Epidermal melanocyte (primary cell): ENCODE measurements around the gene PFAS.
"Not testable (repeated sequence)": the region's sequence is repeated elsewhere in the genome, so short reads cannot be mapped to it uniquely, and the experiment has no call there.

ENCODE experiments used
- DNase-seq: peaks from one replicate; pipeline ENCODE4 v3.0.0; 2011; ENCODE audit warnings: low spot score; ENCODE audit not compliant: insufficient read length

The PFAS gene

DNA sequence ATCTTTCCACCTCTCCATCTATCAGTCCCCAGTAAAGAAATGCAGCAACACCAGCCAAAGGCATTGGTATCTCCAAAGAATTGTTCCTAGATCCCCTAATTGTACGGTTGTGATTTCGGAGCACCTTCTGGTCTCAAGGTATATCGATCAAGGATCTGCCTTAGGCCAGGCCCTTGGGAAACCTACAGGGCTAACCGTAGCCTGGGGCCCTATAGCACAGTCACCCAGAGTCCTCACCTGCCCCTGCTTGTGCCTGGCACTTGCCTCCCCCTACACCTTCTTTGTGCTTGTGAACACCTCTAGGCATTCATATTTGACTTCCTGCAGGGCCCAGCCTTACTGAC, 21.9 kb upstream of the PFAS start:
- no peak for DNase-seq

DNA sequence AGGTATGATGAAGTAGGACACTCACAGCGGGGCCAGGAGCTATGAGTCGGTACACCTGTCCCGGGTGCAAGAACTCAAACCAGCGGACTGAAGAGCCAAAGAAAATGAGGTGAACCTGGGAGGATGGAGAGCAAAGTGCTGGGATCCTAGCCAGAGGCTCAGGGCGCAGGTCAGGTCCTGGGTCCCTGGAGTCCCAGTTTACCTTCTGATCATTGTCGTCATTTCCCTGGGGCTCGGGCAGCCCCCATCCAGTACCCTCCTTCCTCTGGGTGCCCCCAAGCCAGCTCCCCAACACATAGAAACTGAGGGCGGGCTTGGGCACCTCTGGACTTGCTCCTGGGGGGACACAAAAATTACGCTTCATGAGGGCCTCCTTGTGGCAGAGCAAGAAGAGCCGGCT, 17.4 kb upstream of the PFAS start:
- no peak for DNase-seq

DNA sequence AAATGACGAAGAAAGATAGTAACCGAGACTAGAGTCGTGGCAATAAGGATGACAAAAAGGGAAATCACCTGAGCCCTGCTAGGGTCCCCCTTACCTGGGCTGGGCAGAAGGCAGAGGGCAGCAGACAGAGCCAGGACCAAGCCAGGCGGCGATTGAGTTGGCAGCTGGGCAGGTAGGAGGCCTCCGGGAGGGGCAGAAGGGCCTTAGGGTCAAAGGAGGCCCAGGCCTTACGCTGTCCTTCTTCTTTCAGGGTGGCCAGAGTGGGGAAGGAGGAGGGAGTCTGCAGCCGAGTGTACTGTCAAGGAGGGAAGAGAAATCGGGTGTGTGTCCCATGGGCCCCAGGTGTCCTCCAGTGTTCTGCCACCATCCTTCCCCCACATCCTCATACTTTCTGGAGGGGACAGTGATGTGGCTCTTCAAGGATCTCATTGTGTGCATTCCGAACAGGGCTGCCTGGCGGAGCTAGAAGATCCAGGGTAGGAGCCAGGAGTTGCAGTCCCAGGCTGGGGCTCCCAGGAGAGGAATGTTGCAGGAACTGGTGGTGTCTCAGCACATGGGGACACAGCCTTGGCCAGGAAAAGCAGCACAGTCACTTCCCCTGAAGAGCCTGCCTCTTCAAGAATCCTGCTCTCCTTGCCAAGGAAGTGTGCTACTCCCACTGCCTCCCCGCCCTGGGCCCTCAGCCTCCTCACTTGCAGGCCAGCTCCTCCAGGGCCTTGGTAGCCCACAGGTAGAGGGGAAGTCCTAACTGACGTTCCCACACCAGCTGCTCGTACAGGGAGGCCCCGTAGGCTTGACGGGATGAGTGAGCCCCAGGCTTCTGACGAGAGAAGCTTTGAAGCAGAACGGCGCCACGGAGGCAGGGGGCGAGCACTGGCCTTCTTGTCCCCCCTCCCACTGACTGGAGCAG, 14.5 kb upstream of the PFAS start:
- no peak for DNase-seq

DNA sequence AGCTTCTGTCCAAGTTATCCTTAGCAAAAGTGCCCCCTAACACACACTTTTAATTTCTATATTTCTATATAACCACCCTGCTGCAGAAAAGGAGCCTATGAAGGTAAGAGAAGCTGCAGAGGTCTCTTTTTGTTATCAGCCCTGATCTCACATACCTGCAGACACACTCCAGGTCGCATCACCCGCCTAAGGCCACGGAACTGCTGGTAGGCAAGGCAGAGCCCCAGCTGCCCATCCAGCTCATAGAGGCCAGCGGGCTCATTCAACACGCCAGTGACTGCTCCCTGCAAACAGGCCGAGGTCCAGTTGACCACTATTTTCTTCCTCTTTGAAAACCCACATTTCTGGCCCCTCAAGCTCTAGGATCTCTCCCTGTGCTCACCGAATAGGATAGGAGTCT, 13.4 kb upstream of the PFAS start:
- no peak for DNase-seq

DNA sequence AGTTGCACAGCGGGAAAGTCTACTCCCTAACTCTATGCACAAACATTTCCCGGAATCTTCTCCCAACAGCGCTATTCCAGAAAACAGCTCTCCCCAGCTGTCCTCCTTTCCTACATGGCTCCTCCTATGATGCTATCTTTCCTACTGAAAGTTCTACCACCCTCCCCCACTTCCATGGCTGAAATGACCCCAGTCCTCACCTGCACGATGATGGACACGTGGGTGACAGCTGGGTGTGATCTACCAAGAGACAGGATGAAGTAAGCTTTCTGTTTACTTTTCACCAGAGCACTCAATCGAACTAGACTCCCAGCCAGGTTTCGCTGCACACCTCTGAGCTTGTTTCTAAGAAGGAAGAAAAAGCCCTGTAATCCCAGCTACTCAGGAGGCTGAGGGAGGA, 11.9 kb upstream of the PFAS start:
- DNase-seq = no peak

DNA sequence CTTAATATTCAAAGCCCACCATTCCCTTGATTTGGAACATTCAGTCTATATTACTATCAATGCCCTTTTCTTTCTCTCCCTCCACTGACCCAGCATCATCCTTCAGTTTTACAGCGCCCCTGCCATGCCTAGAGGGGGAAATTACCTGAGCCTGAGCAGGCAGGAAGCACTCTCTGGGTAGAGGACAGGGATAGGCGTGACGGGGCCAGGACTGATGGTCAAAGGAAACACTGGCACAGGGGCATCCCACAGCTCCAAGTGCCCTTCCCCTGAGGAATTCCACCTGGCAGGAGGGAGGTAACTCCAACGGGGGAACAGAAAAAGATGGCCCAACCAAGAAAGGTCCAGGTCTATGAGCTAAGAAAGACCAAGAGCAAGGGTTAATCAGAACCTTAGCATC, 11.2 kb upstream of the PFAS start:
- no peak for DNase-seq

DNA sequence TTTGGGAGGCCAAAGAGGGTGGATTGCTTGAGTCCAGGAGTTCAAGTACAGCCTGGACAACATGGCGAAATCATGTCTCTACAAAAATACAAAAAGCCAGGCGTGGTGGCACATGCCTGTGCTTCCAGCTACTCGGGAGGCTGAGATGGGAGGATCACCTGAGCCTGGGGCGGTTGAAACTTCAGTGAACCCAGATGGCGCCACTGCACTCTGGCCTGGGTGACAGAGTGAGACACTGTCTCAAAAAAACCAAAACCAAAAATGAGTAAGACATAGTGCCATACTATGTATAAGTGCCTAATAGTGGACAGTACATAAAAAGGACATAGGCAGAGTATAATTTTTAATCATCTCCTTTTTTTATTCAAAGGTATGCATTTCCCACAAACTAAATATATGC, 5.3 kb upstream of the PFAS start:
- DNase-seq = no peak

DNA sequence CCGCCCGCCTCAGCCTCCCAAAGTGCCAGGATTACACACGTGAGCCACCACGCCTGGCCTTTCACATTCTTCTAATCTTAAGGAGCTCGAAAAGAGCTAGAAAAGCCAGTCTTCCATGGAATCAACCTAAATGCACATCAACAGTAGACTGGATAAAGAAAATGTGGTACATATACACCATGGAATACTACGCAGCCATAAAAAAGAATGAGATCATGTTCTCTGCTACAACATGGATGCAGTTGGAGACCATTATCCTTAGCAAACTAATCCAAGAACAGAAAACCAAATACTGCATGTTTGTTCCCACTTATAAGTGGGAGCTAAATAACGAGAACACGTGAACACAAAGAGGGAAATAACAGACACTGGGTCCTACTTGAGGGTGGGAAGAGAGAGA, 4.3 kb upstream of the PFAS start:
- no peak for DNase-seq

DNA sequence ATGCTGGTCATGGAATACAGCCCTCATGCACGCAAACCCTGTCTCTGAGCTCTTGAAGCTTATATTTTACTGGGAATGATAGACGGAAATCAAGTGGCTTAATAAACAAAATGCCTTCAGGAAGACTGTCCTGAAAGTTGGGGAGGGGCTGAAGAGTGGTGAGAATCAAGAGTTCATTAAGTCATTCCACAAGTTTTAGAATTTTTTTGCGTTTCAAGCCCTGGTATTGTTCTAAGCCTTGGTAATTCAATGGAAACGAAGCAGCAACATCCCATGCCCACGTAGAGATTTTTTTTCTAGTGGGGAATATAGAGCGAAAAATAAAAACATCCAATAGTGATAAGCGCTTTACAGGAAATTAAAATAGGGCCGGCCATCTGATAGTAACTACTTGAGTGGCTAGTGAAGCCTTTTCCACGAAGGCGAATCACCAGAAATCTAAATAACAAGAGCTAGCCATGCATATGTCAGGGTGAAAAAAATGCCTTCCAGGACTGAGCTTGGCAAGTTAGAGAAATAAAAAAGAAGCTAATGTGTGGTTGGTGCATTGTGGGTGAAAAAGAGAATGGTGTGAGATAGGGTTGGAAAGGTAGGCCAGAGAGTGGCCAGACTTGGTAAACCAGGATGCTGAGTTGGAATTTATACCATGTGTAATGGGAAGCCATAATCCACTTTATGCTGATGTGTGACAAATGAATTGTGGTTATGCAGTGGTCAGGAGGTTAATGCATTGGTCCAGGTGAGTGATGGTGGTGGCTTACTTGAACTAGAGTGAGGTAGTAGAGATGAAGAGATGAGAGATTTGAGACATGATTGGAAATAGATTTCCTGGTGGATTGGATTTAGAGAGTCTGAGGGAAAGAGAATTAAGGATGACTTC, 772 bp downstream of the PFAS start:
- no peak for DNase-seq

DNA sequence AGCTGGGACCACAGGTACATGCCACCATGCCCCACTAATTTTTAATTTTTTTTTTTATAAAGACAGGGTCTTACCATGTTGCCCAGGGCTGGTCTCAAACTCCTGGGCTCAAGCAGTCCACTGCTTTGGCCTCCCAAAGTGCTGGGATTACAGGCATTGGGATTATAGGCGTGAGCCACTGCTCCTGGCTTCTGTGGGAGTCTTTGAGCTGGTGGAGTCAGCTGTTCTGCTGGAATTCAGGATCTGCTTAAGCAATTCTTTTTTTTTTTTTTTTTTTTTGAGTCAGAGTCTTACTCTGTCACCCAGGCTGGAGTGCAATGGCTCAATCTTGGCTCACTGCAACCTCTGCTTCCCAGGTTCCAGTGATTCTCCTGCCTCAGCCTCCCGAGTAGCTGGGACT, 2.3 kb downstream of the PFAS start:
- DNase-seq = not testable (repeated sequence)

DNA sequence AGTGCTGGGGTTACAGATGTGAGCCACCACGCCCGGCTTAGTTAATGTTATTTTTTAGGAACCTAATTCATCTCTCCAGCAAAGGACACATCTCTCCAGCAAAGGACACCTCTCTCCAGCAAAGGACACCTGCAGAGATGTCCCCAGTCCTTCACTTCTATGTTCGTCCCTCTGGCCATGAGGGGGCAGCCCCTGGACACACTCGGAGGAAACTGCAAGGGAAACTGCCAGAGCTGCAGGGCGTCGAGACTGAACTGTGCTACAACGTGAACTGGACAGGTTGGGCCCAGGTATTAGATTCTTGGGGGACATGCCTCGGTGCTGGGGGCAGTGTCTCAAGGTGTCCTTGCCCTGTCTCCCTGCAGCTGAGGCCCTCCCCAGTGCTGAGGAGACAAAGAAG, 4.7 kb downstream of the PFAS start:
- no peak for DNase-seq

DNA sequence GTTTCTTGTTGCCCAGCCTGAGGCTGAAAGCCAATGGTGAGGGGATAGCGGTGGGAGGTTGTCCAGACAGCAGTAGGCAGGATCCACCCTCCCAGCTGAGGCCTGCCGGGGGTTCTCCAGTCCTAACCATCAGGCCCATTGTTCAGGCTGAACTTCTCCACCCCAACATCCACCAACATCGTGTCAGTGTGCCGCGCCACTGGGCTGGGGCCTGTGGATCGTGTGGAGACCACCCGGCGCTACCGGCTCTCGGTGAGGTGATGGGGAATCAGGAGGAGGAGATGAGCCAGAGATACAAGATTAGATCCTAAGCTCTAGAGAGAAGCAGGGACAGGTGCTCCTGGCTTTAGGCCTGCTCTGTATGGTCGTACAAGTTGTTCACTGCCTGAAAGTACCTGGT, 5.8 kb downstream of the PFAS start:
- no peak for DNase-seq

DNA sequence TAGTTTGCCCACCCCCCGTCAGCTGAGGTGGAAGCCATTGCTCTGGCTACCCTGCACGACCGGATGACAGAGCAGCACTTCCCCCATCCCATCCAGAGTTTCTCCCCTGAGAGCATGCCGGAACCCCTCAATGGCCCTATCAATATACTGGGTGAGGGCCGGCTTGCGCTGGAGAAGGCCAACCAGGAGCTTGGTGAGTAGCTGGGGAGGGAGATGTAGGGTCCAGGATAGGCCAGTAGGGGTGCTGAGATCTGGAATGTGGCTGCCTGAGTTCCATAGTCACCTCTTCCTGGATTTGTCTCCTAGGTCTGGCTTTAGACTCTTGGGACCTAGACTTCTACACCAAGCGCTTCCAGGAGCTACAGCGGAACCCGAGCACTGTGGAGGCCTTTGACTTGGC, 6.4 kb downstream of the PFAS start:
- DNase-seq = no peak

DNA sequence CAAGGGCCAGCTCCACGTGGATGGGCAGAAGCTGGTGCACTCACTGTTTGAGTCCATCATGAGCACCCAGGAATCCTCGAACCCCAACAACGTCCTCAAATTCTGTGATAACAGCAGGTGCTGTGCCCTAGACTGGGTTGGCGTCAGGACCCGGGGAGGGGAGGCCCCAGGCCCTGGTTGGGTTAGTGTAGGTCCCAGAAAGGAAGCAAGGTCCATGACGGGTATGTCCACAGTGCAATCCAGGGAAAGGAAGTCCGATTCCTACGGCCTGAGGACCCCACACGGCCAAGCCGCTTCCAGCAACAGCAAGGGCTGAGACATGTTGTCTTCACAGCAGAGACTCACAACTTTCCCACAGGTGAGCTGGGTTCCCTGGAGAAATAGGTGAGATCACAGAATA, 7.2 kb downstream of the PFAS start:
- no peak for DNase-seq

DNA sequence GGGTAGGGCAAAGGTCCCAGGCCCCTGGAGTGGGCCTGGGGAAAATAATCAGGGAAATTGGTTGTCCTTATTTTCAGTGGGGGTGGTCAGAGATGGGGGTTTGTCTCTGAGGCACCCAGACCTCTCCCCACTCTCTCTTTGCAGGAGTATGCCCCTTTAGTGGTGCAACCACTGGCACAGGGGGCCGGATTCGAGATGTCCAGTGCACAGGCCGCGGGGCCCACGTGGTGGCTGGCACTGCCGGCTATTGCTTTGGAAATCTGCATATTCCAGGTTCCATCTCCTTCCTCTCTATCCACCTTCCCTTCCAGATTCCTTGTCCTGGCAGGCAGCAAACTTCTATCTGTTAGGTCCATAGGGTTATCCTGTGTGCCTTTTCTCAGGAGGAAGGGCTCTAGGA, 7.6 kb downstream of the PFAS start:
- no peak for DNase-seq

DNA sequence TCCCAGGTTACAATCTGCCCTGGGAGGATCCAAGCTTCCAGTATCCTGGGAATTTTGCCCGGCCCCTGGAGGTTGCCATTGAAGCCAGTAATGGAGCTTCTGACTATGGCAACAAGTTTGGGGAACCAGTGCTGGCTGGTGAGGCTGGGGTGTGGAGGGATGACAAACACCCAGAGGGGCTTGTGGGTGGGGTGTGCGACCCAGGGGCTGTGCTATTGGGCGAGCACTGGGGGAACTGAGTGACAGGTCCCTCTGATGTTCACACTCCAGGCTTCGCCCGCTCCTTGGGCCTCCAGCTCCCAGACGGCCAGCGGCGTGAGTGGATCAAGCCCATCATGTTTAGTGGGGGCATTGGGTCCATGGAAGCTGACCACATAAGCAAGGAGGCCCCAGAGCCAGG, 8.7 kb downstream of the PFAS start:
- no peak for DNase-seq

DNA sequence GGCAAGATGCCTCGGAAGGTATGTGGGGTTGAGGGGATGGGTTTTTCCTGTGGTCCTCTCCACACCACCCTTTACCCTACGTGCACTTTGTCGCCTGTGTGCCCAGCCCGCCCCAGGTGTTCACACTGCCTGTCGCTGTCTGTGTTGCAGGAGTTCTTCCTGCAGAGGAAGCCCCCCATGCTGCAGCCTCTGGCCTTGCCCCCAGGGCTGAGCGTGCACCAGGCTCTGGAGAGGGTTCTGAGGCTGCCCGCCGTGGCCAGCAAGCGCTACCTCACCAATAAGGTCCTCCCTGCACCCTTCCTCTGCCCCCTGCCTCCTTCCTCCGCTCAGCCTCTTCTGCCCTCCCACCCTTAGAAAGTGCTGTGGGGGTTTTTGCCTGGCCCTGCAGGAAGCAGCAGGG, 15.2 kb downstream of the PFAS start:
- DNase-seq = no peak

DNA sequence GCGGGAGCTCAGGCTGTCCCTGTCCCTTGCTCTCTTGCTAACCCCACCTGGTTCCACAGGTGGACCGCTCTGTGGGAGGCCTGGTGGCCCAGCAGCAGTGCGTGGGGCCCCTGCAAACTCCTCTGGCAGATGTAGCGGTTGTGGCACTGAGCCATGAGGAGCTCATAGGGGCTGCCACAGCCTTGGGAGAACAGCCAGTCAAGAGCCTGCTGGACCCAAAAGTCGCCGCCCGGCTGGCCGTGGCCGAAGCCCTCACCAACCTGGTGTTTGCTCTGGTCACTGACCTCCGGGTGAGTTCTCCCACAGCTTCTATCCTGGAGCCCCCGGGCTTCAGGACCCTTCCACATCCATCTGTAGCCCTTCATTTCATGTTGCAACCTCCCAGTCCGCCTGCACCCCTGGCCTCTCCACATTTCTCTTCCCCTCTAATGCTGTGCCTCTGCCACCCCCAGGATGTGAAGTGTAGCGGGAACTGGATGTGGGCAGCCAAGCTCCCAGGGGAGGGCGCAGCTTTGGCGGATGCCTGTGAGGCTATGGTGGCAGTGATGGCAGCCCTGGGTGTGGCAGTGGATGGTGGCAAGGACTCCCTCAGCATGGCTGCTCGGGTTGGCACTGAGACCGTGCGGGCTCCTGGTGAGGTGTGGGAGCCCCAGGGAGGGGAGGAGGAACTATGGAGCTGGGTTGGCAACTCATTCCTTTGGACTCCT, 15.9 kb downstream of the PFAS start:
- DNase-seq = no peak

DNA sequence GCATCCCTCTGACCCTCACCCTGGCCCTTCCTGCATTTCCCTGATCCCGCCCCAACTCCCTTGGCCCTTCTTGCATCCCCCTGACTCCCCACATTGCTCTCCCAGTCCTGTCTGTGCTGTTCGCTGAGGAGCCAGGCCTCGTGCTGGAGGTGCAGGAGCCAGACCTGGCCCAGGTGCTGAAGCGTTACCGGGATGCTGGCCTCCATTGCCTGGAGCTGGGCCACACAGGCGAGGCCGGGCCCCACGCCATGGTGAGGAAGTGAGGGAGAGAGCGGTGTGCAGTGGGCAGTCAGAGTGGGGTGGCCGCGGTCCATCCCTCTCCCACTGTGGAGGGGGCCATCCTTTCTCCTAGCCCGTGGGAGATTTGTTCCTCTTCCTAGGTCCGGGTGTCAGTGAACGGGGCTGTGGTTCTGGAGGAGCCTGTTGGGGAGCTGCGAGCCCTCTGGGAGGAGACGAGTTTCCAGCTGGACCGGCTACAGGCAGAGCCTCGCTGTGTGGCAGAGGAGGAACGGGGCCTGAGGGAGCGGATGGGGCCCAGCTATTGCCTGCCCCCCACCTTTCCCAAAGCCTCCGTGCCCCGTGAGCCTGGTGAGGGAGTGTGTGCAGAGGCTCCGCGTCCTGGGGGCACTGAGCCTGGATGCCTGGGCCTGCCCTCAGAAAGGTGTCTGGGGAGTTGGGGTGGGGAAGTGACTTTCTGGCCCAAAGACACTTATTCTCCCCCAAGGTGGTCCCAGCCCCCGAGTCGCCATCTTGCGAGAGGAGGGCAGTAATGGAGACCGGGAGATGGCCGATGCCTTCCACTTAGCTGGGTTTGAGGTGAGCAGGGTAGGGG, 17.8 kb downstream of the PFAS start:
- no peak for DNase-seq

DNA sequence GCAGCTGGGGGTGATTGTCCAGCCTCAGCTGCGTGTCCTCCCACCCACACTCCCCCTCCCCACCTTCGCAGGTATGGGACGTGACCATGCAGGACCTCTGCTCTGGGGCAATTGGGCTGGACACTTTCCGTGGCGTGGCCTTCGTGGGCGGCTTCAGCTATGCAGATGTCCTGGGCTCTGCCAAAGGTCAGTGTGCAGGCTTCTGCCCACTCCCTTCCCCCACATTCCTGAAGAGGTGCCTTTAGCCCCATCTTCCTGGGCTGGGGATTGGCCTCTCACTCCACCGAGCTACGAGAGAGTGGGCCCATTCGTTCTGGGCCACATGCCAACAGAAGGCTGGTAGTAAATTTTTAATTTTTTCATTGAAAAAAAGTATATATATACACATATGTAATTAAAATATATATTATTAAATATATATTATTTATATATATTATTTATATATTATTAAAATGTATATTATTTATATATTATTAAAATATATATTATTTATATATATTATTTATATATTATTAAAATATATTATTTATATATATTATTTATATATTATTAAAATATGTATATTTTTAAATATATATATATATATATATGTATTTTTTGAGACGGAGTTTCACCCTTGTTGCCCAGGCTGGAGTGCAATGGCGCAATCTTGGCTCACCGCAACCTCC, 18.5 kb downstream of the PFAS start:
- DNase-seq = no peak
